HepG2 (cell line): Measurements from ENCODE around the gene L1CAM. TPM values are rescaled to one million over a fixed set of nuclear protein-coding genes. Genes with fewer than 3 reads are reported as not detected.

Source experiments
- BHLHE40 ChIP-seq: IDR thresholded peaks from 2 replicates; pipeline ENCODE4 v1.6.1; 2011; ENCODE audit warnings: low read length, improper control_type of control experiment
- GATAD1 ChIP-seq: IDR thresholded peaks from 2 replicates; pipeline ENCODE4 v1.6.1; 2016; ENCODE audit warnings: missing genetic modification reagents, missing compliant biosample characterization
- HMGXB3 ChIP-seq: sonication (generic); formaldehyde crosslinking; IDR thresholded peaks from 2 replicates; pipeline ENCODE4 v1.4.0; 2020; ENCODE audit warnings: missing genetic modification reagents, borderline replicate concordance
- HNF1A ChIP-seq, 2 experiments: sonication (generic) in 1 of 2; formaldehyde crosslinking in 1 of 2; IDR thresholded peaks; 2 replicates each; pipeline versions ENCODE4 v1.4.0 to v1.6.1; 2016 to 2020; ENCODE audit warnings: borderline replicate concordance in 1 of 2, low read depth in 1 of 2, mild to moderate bottlenecking in 1 of 2, missing genetic modification reagents in 1 of 2
- KDM6A ChIP-seq: IDR thresholded peaks from 2 replicates; pipeline ENCODE4 v1.6.1; 2016; ENCODE audit warnings: low read depth
- MAZ ChIP-seq, 2 experiments: sonication (generic) in 1 of 2; formaldehyde crosslinking in 1 of 2; IDR thresholded peaks; 2 replicates each; pipeline versions ENCODE4 v1.5.0 to v1.6.1; 2012 to 2020; ENCODE audit warnings: low read depth in 2 of 2, mild to moderate bottlenecking in 2 of 2, borderline replicate concordance in 1 of 2, improper control_type of control experiment in 1 of 2, low read length in 1 of 2, missing genetic modification reagents in 1 of 2, moderate library complexity in 1 of 2
- MED1 ChIP-seq: sonication (generic); formaldehyde crosslinking; IDR thresholded peaks from 2 replicates; pipeline ENCODE4 v1.4.0; 2020; ENCODE audit warnings: missing genetic modification reagents
- POLR2A ChIP-seq, 2 experiments: IDR thresholded peaks; 2 replicates each; pipeline ENCODE4 v1.6.1; 2011; ENCODE audit warnings: low read depth in 2 of 2, low read length in 2 of 2, mild to moderate bottlenecking in 1 of 2, moderate library complexity in 1 of 2; ENCODE audit not compliant: insufficient read depth in 1 of 2
- SNAI1 ChIP-seq: sonication (generic); formaldehyde crosslinking; IDR thresholded peaks from 2 replicates; pipeline ENCODE4 v1.5.0; 2020; ENCODE audit warnings: mild to moderate bottlenecking, missing genetic modification reagents, borderline replicate concordance
- SOX13 ChIP-seq, 3 experiments: fragments of 450-650 bp in 1 of 3; sonication (generic) in 1 of 3; formaldehyde crosslinking in 1 of 3; IDR thresholded peaks in 2 of 3; conservative IDR thresholded peaks in 1 of 3; 2 replicates each; pipeline versions ENCODE4 v1.5.0 to v1.6.1; 2016 to 2020; ENCODE audit warnings: antibody characterized with exemption in 1 of 3, mild to moderate bottlenecking in 1 of 3, missing compliant biosample characterization in 1 of 3, missing genetic modification reagents in 1 of 3, moderate library complexity in 1 of 3
- SRSF1 ChIP-seq: fragments of 200-400 bp; formaldehyde crosslinking; optimal IDR thresholded peaks from 2 replicates; pipeline ENCODE3; 2017; ENCODE audit warnings: mild to moderate bottlenecking, low read depth, low read length, moderate library complexity
- STAT5B ChIP-seq: sonication (generic); formaldehyde crosslinking; IDR thresholded peaks from 2 replicates; pipeline ENCODE4 v1.4.0; 2020; ENCODE audit warnings: missing genetic modification reagents
- TCF7L2 ChIP-seq: IDR thresholded peaks from 2 replicates; pipeline ENCODE4 v1.6.1; 2011; ENCODE audit warnings: mild to moderate bottlenecking, low read depth, low read length, moderate library complexity
- ZBTB38 ChIP-seq: sonication (generic); formaldehyde crosslinking; IDR thresholded peaks from 2 replicates; pipeline ENCODE4 v1.5.1; 2020; ENCODE audit warnings: mild to moderate bottlenecking, missing genetic modification reagents
- ZNF121 ChIP-seq: sonication (generic); formaldehyde crosslinking; IDR thresholded peaks from 2 replicates; pipeline ENCODE4 v1.5.0; 2020; ENCODE audit warnings: mild to moderate bottlenecking, missing genetic modification reagents
- ZNF230 ChIP-seq: sonication (generic); formaldehyde crosslinking; IDR thresholded peaks from 2 replicates; pipeline ENCODE4 v1.4.0; 2020; ENCODE audit warnings: mild to moderate bottlenecking, missing genetic modification reagents
- ZNF446 ChIP-seq: sonication (generic); formaldehyde crosslinking; IDR thresholded peaks from 2 replicates; pipeline ENCODE4 v1.5.0; 2020; ENCODE audit warnings: mild to moderate bottlenecking, missing genetic modification reagents
- ZNF552 ChIP-seq: sonication (generic); formaldehyde crosslinking; IDR thresholded peaks from 2 replicates; pipeline ENCODE4 v1.9.0; 2022; ENCODE audit warnings: missing genetic modification reagents, mild to moderate bottlenecking, borderline replicate concordance
- ZNF562 ChIP-seq: sonication (generic); formaldehyde crosslinking; IDR thresholded peaks from 2 replicates; pipeline ENCODE4 v1.8.0; 2022; ENCODE audit warnings: missing genetic modification reagents, borderline replicate concordance
- ZNF615 ChIP-seq: sonication (generic); formaldehyde crosslinking; IDR thresholded peaks from 2 replicates; pipeline ENCODE4 v1.5.0; 2020; ENCODE audit warnings: mild to moderate bottlenecking, missing genetic modification reagents, borderline replicate concordance
- ZNF7 ChIP-seq: IDR thresholded peaks from 2 replicates; pipeline ENCODE4 v1.6.1; 2016; ENCODE audit warnings: missing biosample characterization, missing genetic modification reagents
- polyA plus RNA-seq, 8 experiments: library from polyadenylated mRNA; depleted of rRNA in 3 of 8; stranded (reverse) in 7 of 8; unstranded in 1 of 8; fragments of >200 nt; fragmentation: Illumina TruSeq in 4 of 8; extraction: Trizol in 4 of 8; gene quantifications; 2 replicates each; pipeline versions ENCODE4 v1.2.1 to v1.2.3, GENCODE V29; 2011 to 2016; ENCODE audit warnings: low read depth in 4 of 8, missing spikeins in 1 of 8, mixed read lengths in 1 of 8; ENCODE audit not compliant: insufficient read depth in 1 of 8
- total RNA-seq, 5 experiments: library from RNA; depleted of rRNA; stranded (reverse); fragments of >200 nt; fragmentation: Illumina TruSeq; extraction: Trizol; gene quantifications; 2 replicates each; pipeline ENCODE4 v1.2.3, GENCODE V29; 2016; ENCODE audit warnings: low read depth in 1 of 5

L1CAM gene
- total and polyA plus RNA-seq, 2 of the 13 experiments (the other 11 are each of a cell fraction or from before 2014, with no cell fraction given): 1.4 to 2.0 TPM

GRCh38 chrX:153875391-153876111 is 10.4 kb downstream of the L1CAM start (continued):
- peak; percentile 98 for TF ChIP-seq HMGXB3 (CRISPR knock-in tag)
- TF ChIP-seq ZNF7 (CRISPR knock-in tag): peak; percentile 93
- peak; percentile 100 for TF ChIP-seq ZNF230 (CRISPR knock-in tag)
- TF ChIP-seq ZBTB38 (CRISPR knock-in tag): peak; percentile 99
- TF ChIP-seq ZNF121: peak; percentile 84
- no peak for TF ChIP-seq MAZ (IDR thresholded peaks at IDR 0.05; ENCODE audit: borderline replicate concordance, low read depth, low read length)
- peak; percentile 100 for TF ChIP-seq MAZ (CRISPR knock-in tag; IDR thresholded peaks at IDR 0.05; ENCODE audit: low read depth)
- TF ChIP-seq TCF7L2: no peak
- no peak for TF ChIP-seq HNF1A (IDR thresholded peaks at IDR 0.05; ENCODE audit: low read depth)
- TF ChIP-seq HNF1A (CRISPR knock-in tag; IDR thresholded peaks at IDR 0.05; ENCODE audit: borderline replicate concordance): peak; percentile 84
- TF ChIP-seq ZNF615: peak; percentile 100
- TF ChIP-seq SOX13 (IDR thresholded peaks at IDR 0.05): no peak
- peak in 1 of 2 experiments; percentile 90; a peak in 2 of 4 replicates for TF ChIP-seq SOX13 (CRISPR knock-in tag; conservative IDR thresholded peaks at IDR 0.05 in 1 of 2, IDR thresholded peaks at IDR 0.05 in 1 of 2)
- TF ChIP-seq KDM6A (CRISPR knock-in tag): peak; percentile 60; the same call in 1 of the 2 replicates
- peak; percentile 100 for TF ChIP-seq ZNF446
- TF ChIP-seq ZNF552 (CRISPR knock-in tag): peak; percentile 99
- TF ChIP-seq POLR2A (IDR thresholded peaks at IDR 0.05; ENCODE audit: insufficient read depth in 1 of 2, low read depth in 2 of 2, low read length in 2 of 2): no peak
- TF ChIP-seq BHLHE40: no peak
- peak; percentile 100 for TF ChIP-seq SNAI1
- TF ChIP-seq GATAD1 (CRISPR knock-in tag): peak; percentile 88
- TF ChIP-seq MED1 (CRISPR knock-in tag): peak; percentile 94
- TF ChIP-seq STAT5B: peak; percentile 99
- no peak for TF ChIP-seq SRSF1
- TF ChIP-seq ZNF562: peak; percentile 70; the same call in 1 of the 2 replicates
